Neural cell (in vitro differentiated cells): Measurements from ENCODE around the gene AMN1. TPM values are rescaled to one million over a fixed set of nuclear protein-coding genes. Genes with fewer than 3 reads are reported as not detected.

Source experiments
- H2AFZ ChIP-seq: fragments of 200-600, 300-800 bp; sonication (generic), shearing (Covaris generic); 2 replicates; pipeline ENCODE4 v1.6.0; 2014; ENCODE audit warnings: low read depth, mild to moderate bottlenecking, antibody characterized with exemption, low read length, moderate library complexity
- H3F3A ChIP-seq: fragments of 200-600 bp; shearing (Covaris generic); 2 replicates; pipeline ENCODE4 v1.6.1; 2016; ENCODE audit warnings: mild to moderate bottlenecking, moderate library complexity, mixed read lengths, antibody characterized with exemption, low read length; ENCODE audit not compliant: insufficient read depth, poor library complexity, severe bottlenecking
- H3K27ac ChIP-seq: fragments of 200-600, 300-800 bp; sonication (generic), shearing (Covaris generic); 2 replicates; pipeline ENCODE4 v1.5.1; 2014; ENCODE audit warnings: mild to moderate bottlenecking, low read length, moderate library complexity
- H3K27me3 ChIP-seq: fragments of 300-800, 200-600 bp; sonication (generic), shearing (Covaris generic); 2 replicates; pipeline ENCODE4 v1.6.0; 2014; ENCODE audit warnings: mild to moderate bottlenecking, low read depth, low read length, moderate library complexity; ENCODE audit not compliant: insufficient read depth
- H3K36me3 ChIP-seq: fragments of 300-800, 200-600 bp; sonication (generic), shearing (Covaris generic); 2 replicates; pipeline ENCODE4 v1.5.1; 2014; ENCODE audit warnings: mild to moderate bottlenecking, antibody characterized with exemption, low read length, moderate library complexity; ENCODE audit not compliant: insufficient read depth
- H3K4me2 ChIP-seq: fragments of 300-800, 200-600 bp; sonication (generic), shearing (Covaris generic); 2 replicates; pipeline ENCODE4 v1.6.0; 2014; ENCODE audit warnings: mild to moderate bottlenecking, low read length
- H3K4me3 ChIP-seq: fragments of 300-800, 200-600 bp; sonication (generic), shearing (Covaris generic); 2 replicates; pipeline ENCODE4 v1.5.1; 2014; ENCODE audit warnings: mild to moderate bottlenecking, low read length, moderate library complexity
- H3K79me2 ChIP-seq: fragments of 200-600 bp; shearing (Covaris generic); replicated peaks from 2 replicates; pipeline ENCODE4 v1.6.0; 2014; ENCODE audit warnings: mild to moderate bottlenecking, low read length, moderate library complexity; ENCODE audit not compliant: insufficient read depth
- H3K9ac ChIP-seq: fragments of 300-800, 200-600 bp; sonication (generic), shearing (Covaris generic); 2 replicates; pipeline ENCODE4 v1.6.1; 2016; ENCODE audit warnings: mild to moderate bottlenecking, low read length, mixed read lengths
- H3K9me2 ChIP-seq: fragments of 200-600 bp; shearing (Covaris generic); 2 replicates; pipeline ENCODE4 v1.6.1; 2016; ENCODE audit warnings: mild to moderate bottlenecking, low read length, mixed read lengths; ENCODE audit not compliant: insufficient read depth
- H3K9me3 ChIP-seq: fragments of 200-600, 300-800 bp; sonication (generic), shearing (Covaris generic); 2 replicates; pipeline ENCODE4 v1.6.1; 2016; ENCODE audit warnings: mild to moderate bottlenecking, mixed run types, low read length, moderate library complexity, mixed read lengths
- H4K20me1 ChIP-seq: fragments of 200-600 bp; shearing (Covaris generic); 2 replicates; pipeline ENCODE4 v1.6.1; 2016; ENCODE audit warnings: mild to moderate bottlenecking, mixed run types; ENCODE audit not compliant: insufficient read depth
- CTCF ChIP-seq: fragments of 450-650 bp; IDR thresholded peaks from 2 replicates; pipeline ENCODE4 v1.5.1; 2014; ENCODE audit warnings: antibody characterized with exemption, mild to moderate bottlenecking, moderate library complexity; ENCODE audit not compliant: poor library complexity, severe bottlenecking
- EP300 ChIP-seq: fragments of 450-650 bp; conservative IDR thresholded peaks from 2 replicates; pipeline ENCODE4 v1.6.1; 2014; ENCODE audit warnings: antibody characterized with exemption, mild to moderate bottlenecking, moderate library complexity; ENCODE audit not compliant: poor library complexity, severe bottlenecking
- EZH2 ChIP-seq: fragments of 200-600, 300-800 bp; shearing (Covaris generic), sonication (generic); IDR thresholded peaks from 2 replicates; pipeline ENCODE4 v1.6.1; 2014; ENCODE audit warnings: antibody characterized with exemption, low read length, borderline replicate concordance, mild to moderate bottlenecking; ENCODE audit not compliant: insufficient read depth, poor library complexity, severe bottlenecking
- MXI1 ChIP-seq: fragments of 450-650 bp; conservative IDR thresholded peaks from 2 replicates; pipeline ENCODE4 v1.6.1; 2014; ENCODE audit warnings: antibody characterized with exemption, mild to moderate bottlenecking; ENCODE audit not compliant: poor library complexity, severe bottlenecking
- POLR2AphosphoS5 ChIP-seq: IDR thresholded peaks from 2 replicates; pipeline ENCODE4 v1.6.1; 2012
- RAD21 ChIP-seq: fragments of 450-650 bp; conservative IDR thresholded peaks from 2 replicates; pipeline ENCODE4 v1.6.1; 2014; ENCODE audit warnings: antibody characterized with exemption, mild to moderate bottlenecking, moderate library complexity
- REST ChIP-seq: IDR thresholded peaks from 2 replicates; pipeline ENCODE4 v1.6.1; 2012; ENCODE audit warnings: borderline replicate concordance
- SMC3 ChIP-seq: fragments of 450-650 bp; conservative IDR thresholded peaks from 2 replicates; pipeline ENCODE4 v1.6.1; 2014; ENCODE audit warnings: antibody characterized with exemption, mild to moderate bottlenecking, moderate library complexity; ENCODE audit not compliant: poor library complexity
- TAF1 ChIP-seq: IDR thresholded peaks from 2 replicates; pipeline ENCODE4 v1.6.1; 2012; ENCODE audit warnings: low read depth
- polyA plus RNA-seq: library from polyadenylated mRNA; depleted of rRNA; stranded (reverse); fragments of >200 nt; gene quantifications from 2 replicates; pipeline ENCODE4 v1.2.3, GENCODE V29; 2014

The AMN1 gene
- polyA plus RNA-seq, 1 donor from 2014 or later = 125 TPM

- Histone ChIP-seq H3K27ac (no peak overlapping the region), H3K9me2 (no peaks in the 10 kb centered on the region), H3K79me2 (no peaks in the 10 kb centered on the region), H3K9ac (no peak overlapping the region), H3K27me3 (no peaks in the 10 kb centered on the region), H2AFZ (no peak overlapping the region), H4K20me1 (no peaks in the 10 kb centered on the region), H3K4me3 (no peak overlapping the region), H3F3A (peaks cover 4% of the 10 kb centered on the region), H3K9me3 (peaks cover 6% of the 10 kb centered on the region), H3K36me3 (no peaks in the 10 kb centered on the region), H3K4me2 (no peak overlapping the region)
- no peak for TF ChIP-seq REST
- TF ChIP-seq EZH2 = no peak
- no peak for TF ChIP-seq SMC3
- no peak for TF ChIP-seq RAD21
- no peak for TF ChIP-seq TAF1
- no peak for TF ChIP-seq POLR2AphosphoS5
- no peak for TF ChIP-seq CTCF
- TF ChIP-seq EP300 = no peak
- no peak for TF ChIP-seq MXI1
These were observed 1.6 kb downstream of the AMN1 start for GRCh38 chr12:31727192-31727591.

- H4K20me1 ChIP-seq = no peaks in the 10 kb centered on the region
- no peaks in the 10 kb centered on the region for H3K79me2 ChIP-seq
- H3K9ac ChIP-seq = no peak overlapping the region
- no peak overlapping the region for H3K27ac ChIP-seq
- H3K9me3 ChIP-seq = peaks cover 8% of the 10 kb centered on the region
- H3F3A ChIP-seq = peaks cover 4% of the 10 kb centered on the region
- H3K36me3 ChIP-seq = no peaks in the 10 kb centered on the region
- no peak overlapping the region for H3K4me3 ChIP-seq
- H3K9me2 ChIP-seq = no peaks in the 10 kb centered on the region
- no peaks in the 10 kb centered on the region for H3K27me3 ChIP-seq
- no peak for TF ChIP-seq CTCF
- TF ChIP-seq RAD21 = no peak
- TF ChIP-seq EZH2 = no peak
- TF ChIP-seq REST = no peak
- no peak for TF ChIP-seq MXI1
- TF ChIP-seq SMC3 = no peak
- TF ChIP-seq TAF1 = no peak
- no peak for TF ChIP-seq POLR2AphosphoS5
- TF ChIP-seq EP300 = no peak
- no peak overlapping the region for H3K4me2 ChIP-seq
- H2AFZ ChIP-seq = no peak overlapping the region
These were observed 2.2 kb downstream of the AMN1 start for GRCh38 chr12:31726575-31726974.
